ENCODE measurements around the gene MARK3. TPM values are rescaled to one million over a fixed set of nuclear protein-coding genes. Genes with fewer than 3 reads are reported as not detected.
A peak's percentile ranks its signal among the peaks of the same experiment; 100 is the strongest.

The MARK3 gene
- total RNA-seq, 2 experiments from 2014 or later, result 76.8 to 86.7 TPM

- H3K9me3 Mint-ChIP-seq (ENCODE audit: insufficient read depth), result no peaks in the 10 kb centered on the region
- ChIA-PET CTCF (interaction anchor here (1.0 kb wide), 1 partner anchor 13 kb away, joined by 3 read pairs; the partner anchor contains the start of gene MARK3), POLR2A (no interaction called here)
- H3K36me3 Mint-ChIP-seq (ENCODE audit: low read depth), result peaks cover 5% of the 10 kb centered on the region
- ATAC-seq (no peak), DNase-seq (no peak)
- peaks cover 69% of the 10 kb centered on the region for H3K4me1 Mint-ChIP-seq (ENCODE audit: low read depth)
- no peaks in the 10 kb centered on the region for H3K27me3 Mint-ChIP-seq (ENCODE audit: low read depth)
- no peak overlapping the region for H3K4me3 Mint-ChIP-seq
- H3K27ac Mint-ChIP-seq, result no peak overlapping the region
Observed at GRCh38 chr14:103398427-103399195, 13.4 kb downstream of the MARK3 start.

GRCh38 chr14:103400537-103400936 is 15.3 kb downstream of the MARK3 start:
- ChIA-PET CTCF (interaction anchor here (1.0 to 1.5 kb wide), 3 partner anchors 9 to 14 kb away, joined by 3 to 6 read pairs (median 3); no protein-coding TSS in a partner anchor), POLR2A (interaction anchor here (0.8 kb wide), 1 partner anchor 67 kb away, joined by 5 read pairs; the partner anchor contains the start of gene EIF5)
- ATAC-seq (no peak), DNase-seq (no peak)
- H3K36me3 Mint-ChIP-seq (ENCODE audit: low read depth), result peaks cover 11% of the 10 kb centered on the region
- H3K9me3 Mint-ChIP-seq (ENCODE audit: insufficient read depth), result no peaks in the 10 kb centered on the region
- H3K4me1 Mint-ChIP-seq (ENCODE audit: low read depth), result peaks cover 61% of the 10 kb centered on the region
- no peak overlapping the region for H3K4me3 Mint-ChIP-seq
- H3K27ac Mint-ChIP-seq, result peak overlapping the region; percentile 41
- H3K27me3 Mint-ChIP-seq (ENCODE audit: low read depth), result no peaks in the 10 kb centered on the region

- no peaks in the 10 kb centered on the region for H3K27me3 Mint-ChIP-seq (ENCODE audit: low read depth)
- peak overlapping the region; percentile 32 for H3K4me3 Mint-ChIP-seq
- ChIA-PET POLR2A (interaction anchor here (1.0 to 1.4 kb wide), 2 partner anchors 9 to 11 kb away, joined by 4 read pairs; no protein-coding TSS in a partner anchor), CTCF (interaction anchor here (1.4 kb wide), 1 partner anchor 14 kb away, joined by 3 read pairs; no protein-coding TSS in a partner anchor)
- peaks cover 51% of the 10 kb centered on the region for H3K4me1 Mint-ChIP-seq (ENCODE audit: low read depth)
- peaks cover 11% of the 10 kb centered on the region for H3K36me3 Mint-ChIP-seq (ENCODE audit: low read depth)
- ATAC-seq (peak; percentile 69), DNase-seq (peak; percentile 36)
- peak overlapping the region; percentile 78 for H3K27ac Mint-ChIP-seq
- H3K9me3 Mint-ChIP-seq (ENCODE audit: insufficient read depth), result no peaks in the 10 kb centered on the region
Observed at GRCh38 chr14:103401223-103402214, 16.3 kb downstream of the MARK3 start.

- Mint-ChIP-seq H3K36me3 (ENCODE audit: low read depth) (peaks cover 16% of the 10 kb centered on the region), H3K9me3 (ENCODE audit: insufficient read depth) (no peaks in the 10 kb centered on the region), H3K4me3 (no peak overlapping the region), H3K4me1 (ENCODE audit: low read depth) (peaks cover 51% of the 10 kb centered on the region), H3K27ac (no peak overlapping the region), H3K27me3 (ENCODE audit: low read depth) (no peaks in the 10 kb centered on the region)
- ChIA-PET POLR2A (interaction anchor here (1.4 kb wide), 1 partner anchor 12 kb away, joined by 4 read pairs; no protein-coding TSS in a partner anchor), CTCF (interaction anchor here (1.4 kb wide), 2 partner anchors 12 to 13 kb away, joined by 3 to 10 read pairs; no protein-coding TSS in a partner anchor)
- no peak for DNase-seq
- ATAC-seq, result no peak
Observed at GRCh38 chr14:103402695-103403094, 17.5 kb downstream of the MARK3 start.

- Mint-ChIP-seq H3K4me3 (no peak overlapping the region), H3K27me3 (ENCODE audit: low read depth) (no peaks in the 10 kb centered on the region), H3K4me1 (ENCODE audit: low read depth) (peaks cover 40% of the 10 kb centered on the region), H3K36me3 (ENCODE audit: low read depth) (peaks cover 19% of the 10 kb centered on the region), H3K9me3 (ENCODE audit: insufficient read depth) (no peaks in the 10 kb centered on the region), H3K27ac (peak overlapping the region; percentile 48)
- CTCF ChIA-PET, result interaction anchor here (1.4 to 3.1 kb wide), 2 partner anchors 11 to 14 kb away, joined by 10 to 17 read pairs; no protein-coding TSS in a partner anchor
- POLR2A ChIA-PET, result no interaction called here
- DNase-seq (no peak), ATAC-seq (no peak)
Observed at GRCh38 chr14:103404032-103404918, 19.1 kb downstream of the MARK3 start.

- no peaks in the 10 kb centered on the region for H3K9me3 Mint-ChIP-seq (ENCODE audit: insufficient read depth)
- ATAC-seq, result no peak
- H3K27me3 Mint-ChIP-seq (ENCODE audit: low read depth), result no peaks in the 10 kb centered on the region
- DNase-seq, result no peak
- H3K4me1 Mint-ChIP-seq (ENCODE audit: low read depth), result peaks cover 37% of the 10 kb centered on the region
- POLR2A ChIA-PET, result no interaction called here
- no peak overlapping the region for H3K4me3 Mint-ChIP-seq
- H3K36me3 Mint-ChIP-seq (ENCODE audit: low read depth), result peaks cover 19% of the 10 kb centered on the region
- CTCF ChIA-PET, result interaction anchor here (3.1 kb wide), 1 partner anchor 11 kb away, joined by 17 read pairs; no protein-coding TSS in a partner anchor
- H3K27ac Mint-ChIP-seq, result no peak overlapping the region
Observed at GRCh38 chr14:103404920-103405319, 19.7 kb downstream of the MARK3 start.

- peaks cover 29% of the 10 kb centered on the region for H3K36me3 Mint-ChIP-seq (ENCODE audit: low read depth)
- H3K9me3 Mint-ChIP-seq (ENCODE audit: insufficient read depth), result no peaks in the 10 kb centered on the region
- H3K4me3 Mint-ChIP-seq, result no peak overlapping the region
- ATAC-seq (no peak), DNase-seq (no peak)
- CTCF ChIA-PET, result interaction anchor here (0.8 kb wide), 1 partner anchor 17 kb away, joined by 3 read pairs; no protein-coding TSS in a partner anchor
- POLR2A ChIA-PET, result interaction anchor here (1.1 kb wide), 1 partner anchor 75 kb away, joined by 4 read pairs; the partner anchor contains the start of gene EIF5
- H3K27me3 Mint-ChIP-seq (ENCODE audit: low read depth), result no peaks in the 10 kb centered on the region
- peaks cover 8% of the 10 kb centered on the region for H3K4me1 Mint-ChIP-seq (ENCODE audit: low read depth)
- no peak overlapping the region for H3K27ac Mint-ChIP-seq
Observed at GRCh38 chr14:103408491-103409155, 23.4 kb downstream of the MARK3 start.

- Mint-ChIP-seq H3K9me3 (ENCODE audit: insufficient read depth) (no peaks in the 10 kb centered on the region), H3K4me1 (ENCODE audit: low read depth) (peaks cover 22% of the 10 kb centered on the region), H3K27me3 (ENCODE audit: low read depth) (no peaks in the 10 kb centered on the region), H3K27ac (no peak overlapping the region), H3K4me3 (no peak overlapping the region), H3K36me3 (ENCODE audit: low read depth) (peaks cover 23% of the 10 kb centered on the region)
- ChIA-PET CTCF (interaction anchor here (0.8 to 6.7 kb wide), 3 partner anchors 10 to 44 kb away, joined by 3 to 55 read pairs (median 14); no protein-coding TSS in a partner anchor), POLR2A (no interaction called here)
- no peak for DNase-seq
- ATAC-seq, result no peak
Observed at GRCh38 chr14:103416916-103417315, 31.7 kb downstream of the MARK3 start.

GRCh38 chr14:103418481-103418818 is 33.2 kb downstream of the MARK3 start:
- H3K36me3 Mint-ChIP-seq (ENCODE audit: low read depth), result peaks cover 21% of the 10 kb centered on the region
- ChIA-PET POLR2A (no interaction called here), CTCF (interaction anchor here (0.6 to 6.7 kb wide), 3 partner anchors 8 to 26 kb away, joined by 3 to 55 read pairs (median 14); no protein-coding TSS in a partner anchor)
- H3K27ac Mint-ChIP-seq, result no peak overlapping the region
- H3K9me3 Mint-ChIP-seq (ENCODE audit: insufficient read depth), result no peaks in the 10 kb centered on the region
- H3K27me3 Mint-ChIP-seq (ENCODE audit: low read depth), result no peaks in the 10 kb centered on the region
- ATAC-seq (no peak), DNase-seq (no peak)
- peaks cover 22% of the 10 kb centered on the region for H3K4me1 Mint-ChIP-seq (ENCODE audit: low read depth)
- H3K4me3 Mint-ChIP-seq, result no peak overlapping the region

GRCh38 chr14:103421556-103421955 is 36.3 kb downstream of the MARK3 start:
- Mint-ChIP-seq H3K4me1 (ENCODE audit: low read depth) (peaks cover 20% of the 10 kb centered on the region), H3K36me3 (ENCODE audit: low read depth) (peaks cover 23% of the 10 kb centered on the region), H3K27me3 (ENCODE audit: low read depth) (no peaks in the 10 kb centered on the region), H3K9me3 (ENCODE audit: insufficient read depth) (no peaks in the 10 kb centered on the region), H3K27ac (no peak overlapping the region), H3K4me3 (no peak overlapping the region)
- POLR2A ChIA-PET, result no interaction called here
- no peak for ATAC-seq
- no peak for DNase-seq
- CTCF ChIA-PET, result interaction anchor here (0.7 kb wide), 1 partner anchor 31 kb away, joined by 4 read pairs; no protein-coding TSS in a partner anchor

Measured in activated CD8-positive, alpha-beta T cell treated with anti-CD3 and anti-CD28 coated beads, Interleukin-2, amount 10 ng/mL, durations not matched to agents 7 days and 5 days (primary cell).